ENCODE measurements around the gene OSBPL9.
A peak's percentile ranks its signal among the peaks of the same experiment; 100 is the strongest.

The OSBPL9 gene

DNA sequence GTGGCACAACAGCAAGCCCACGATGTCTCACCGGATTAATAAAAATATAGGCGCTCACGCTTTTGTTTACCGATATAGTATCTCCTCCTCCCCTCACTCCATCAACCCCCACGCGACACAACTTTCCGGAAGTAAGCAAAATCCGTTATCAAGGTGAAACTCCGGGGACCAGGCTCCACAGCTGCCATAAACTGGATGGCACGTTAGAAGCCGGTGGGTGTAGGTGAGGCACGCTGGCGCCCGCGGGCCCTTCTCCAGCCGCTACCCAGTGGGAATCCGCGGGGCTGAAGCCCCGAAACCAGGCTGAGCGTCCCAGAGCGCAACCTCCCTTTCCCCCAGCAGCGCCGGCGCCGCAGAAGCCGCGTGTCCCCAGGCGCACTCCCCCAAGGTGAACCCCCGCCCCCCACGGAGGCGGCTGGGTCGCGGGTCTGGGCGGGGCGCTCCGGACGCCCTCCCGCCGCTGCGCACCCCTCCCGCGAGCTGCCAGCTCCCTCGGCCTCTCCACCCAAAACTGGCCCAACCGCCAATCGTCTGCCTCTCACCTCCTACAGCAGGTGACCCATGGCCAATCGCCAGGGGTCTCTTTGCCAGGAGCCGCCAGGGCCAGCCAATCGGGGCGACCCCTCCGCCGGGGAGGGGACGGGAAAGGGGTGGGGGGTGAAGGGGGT, 112.4 kb downstream of the OSBPL9 start (continued):
- TF ChIP-seq GLIS2 (tag by site-specific recombination; IDR thresholded peaks at IDR 0.05) (peak; percentile 95), ZNF747 (tag by site-specific recombination; IDR thresholded peaks at IDR 0.05) (no peak), MYNN (tag by site-specific recombination; IDR thresholded peaks at IDR 0.05; ENCODE audit: borderline replicate concordance) (peak; percentile 40; the same call in 1 of the 2 replicates), ZNF561 (tag by site-specific recombination; IDR thresholded peaks at IDR 0.05; ENCODE audit: borderline replicate concordance) (peak; percentile 46; the same call in 1 of the 2 replicates), ZNF175 (tag by site-specific recombination; IDR thresholded peaks at IDR 0.05) (no peak), BCL11B (tag by site-specific recombination; IDR thresholded peaks at IDR 0.05; ENCODE audit: low read depth) (peak; percentile 20; the same call in 1 of the 2 replicates), GLI2 (tag by site-specific recombination; IDR thresholded peaks at IDR 0.05; ENCODE audit: borderline replicate concordance, low read depth) (no peak)
- TF ChIP-seq, protein P1, sequence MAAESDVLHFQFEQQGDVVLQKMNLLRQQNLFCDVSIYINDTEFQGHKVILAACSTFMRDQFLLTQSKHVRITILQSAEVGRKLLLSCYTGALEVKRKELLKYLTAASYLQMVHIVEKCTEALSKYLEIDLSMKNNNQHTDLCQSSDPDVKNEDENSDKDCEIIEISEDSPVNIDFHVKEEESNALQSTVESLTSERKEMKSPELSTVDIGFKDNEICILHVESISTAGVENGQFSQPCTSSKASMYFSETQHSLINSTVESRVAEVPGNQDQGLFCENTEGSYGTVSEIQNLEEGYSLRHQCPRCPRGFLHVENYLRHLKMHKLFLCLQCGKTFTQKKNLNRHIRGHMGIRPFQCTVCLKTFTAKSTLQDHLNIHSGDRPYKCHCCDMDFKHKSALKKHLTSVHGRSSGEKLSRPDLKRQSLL (tag by site-specific recombination; IDR thresholded peaks at IDR 0.05) = 0 out of 2 replicates have a peak, but pooled peaks have one; percentile 22
- TF ChIP-seq, protein P2, sequence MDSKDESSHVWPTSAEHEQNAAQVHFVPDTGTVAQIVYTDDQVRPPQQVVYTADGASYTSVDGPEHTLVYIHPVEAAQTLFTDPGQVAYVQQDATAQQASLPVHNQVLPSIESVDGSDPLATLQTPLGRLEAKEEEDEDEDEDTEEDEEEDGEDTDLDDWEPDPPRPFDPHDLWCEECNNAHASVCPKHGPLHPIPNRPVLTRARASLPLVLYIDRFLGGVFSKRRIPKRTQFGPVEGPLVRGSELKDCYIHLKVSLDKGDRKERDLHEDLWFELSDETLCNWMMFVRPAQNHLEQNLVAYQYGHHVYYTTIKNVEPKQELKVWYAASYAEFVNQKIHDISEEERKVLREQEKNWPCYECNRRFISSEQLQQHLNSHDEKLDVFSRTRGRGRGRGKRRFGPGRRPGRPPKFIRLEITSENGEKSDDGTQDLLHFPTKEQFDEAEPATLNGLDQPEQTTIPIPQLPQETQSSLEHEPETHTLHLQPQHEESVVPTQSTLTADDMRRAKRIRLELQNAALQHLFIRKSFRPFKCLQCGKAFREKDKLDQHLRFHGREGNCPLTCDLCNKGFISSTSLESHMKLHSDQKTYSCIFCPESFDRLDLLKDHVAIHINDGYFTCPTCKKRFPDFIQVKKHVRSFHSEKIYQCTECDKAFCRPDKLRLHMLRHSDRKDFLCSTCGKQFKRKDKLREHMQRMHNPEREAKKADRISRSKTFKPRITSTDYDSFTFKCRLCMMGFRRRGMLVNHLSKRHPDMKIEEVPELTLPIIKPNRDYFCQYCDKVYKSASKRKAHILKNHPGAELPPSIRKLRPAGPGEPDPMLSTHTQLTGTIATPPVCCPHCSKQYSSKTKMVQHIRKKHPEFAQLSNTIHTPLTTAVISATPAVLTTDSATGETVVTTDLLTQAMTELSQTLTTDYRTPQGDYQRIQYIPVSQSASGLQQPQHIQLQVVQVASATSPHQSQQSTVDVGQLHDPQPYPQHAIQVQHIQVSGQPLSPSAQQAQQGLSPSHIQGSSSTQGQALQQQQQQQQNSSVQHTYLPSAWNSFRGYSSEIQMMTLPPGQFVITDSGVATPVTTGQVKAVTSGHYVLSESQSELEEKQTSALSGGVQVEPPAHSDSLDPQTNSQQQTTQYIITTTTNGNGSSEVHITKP (tag by site-specific recombination; IDR thresholded peaks at IDR 0.05) = peak; percentile 85

DNA sequence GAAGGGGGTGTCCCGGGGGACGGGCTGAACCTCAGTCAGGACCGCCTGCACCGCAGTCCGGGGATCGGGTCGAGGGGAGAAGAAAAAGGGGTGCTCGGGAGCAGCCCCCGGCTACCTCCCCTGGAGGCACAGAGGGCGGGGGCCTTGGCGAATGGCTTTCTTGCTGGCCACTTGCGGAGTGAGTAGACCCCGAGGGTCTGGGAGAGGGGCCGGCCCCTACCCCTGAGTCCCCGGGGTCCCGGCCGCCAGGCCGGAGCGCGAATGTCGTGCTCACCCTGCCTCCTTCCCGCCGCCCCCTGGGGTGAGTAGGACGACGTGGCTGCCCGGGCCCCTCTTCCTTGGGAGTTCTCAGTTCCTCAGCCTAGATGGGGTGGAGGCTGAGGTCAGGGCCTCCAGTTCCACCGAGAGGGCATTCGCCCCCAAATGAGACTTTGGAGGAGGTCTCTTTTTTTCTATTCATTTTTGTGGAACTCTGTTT, 113.0 kb downstream of the OSBPL9 start:
- Histone ChIP-seq H3K4me1 (ENCODE audit: control insufficient read depth, insufficient read depth, low read length) (peaks cover 21% of the 10 kb centered on the region), H3K36me3 (ENCODE audit: control insufficient read depth in 2 of 2, insufficient read depth in 1 of 2, low read length in 2 of 2) (no peaks in the 10 kb centered on the region), H3K4me3 (ENCODE audit: low read depth, low read length) (peak overlapping the region; percentile 91), H3K9me3 (ENCODE audit: control insufficient read depth, insufficient read depth, low read depth, low read length) (no peaks in the 10 kb centered on the region), H3K27ac (ENCODE audit: extremely low read depth, low read depth, low read length) (peak overlapping the region; percentile 83)
- CTCF ChIA-PET = interaction anchor here (1.0 to 1.9 kb wide), 3 partner anchors 9 to 39 kb away, joined by 4 to 8 read pairs (median 7); no protein-coding TSS in a partner anchor
- POLR2A ChIA-PET = interaction anchor here (0.6 to 1.8 kb wide), 4 partner anchors 16 to 760 kb away, joined by 3 to 6 read pairs (median 4); partner anchors contain the start of gene CDKN2C
- TF ChIP-seq, protein P3, sequence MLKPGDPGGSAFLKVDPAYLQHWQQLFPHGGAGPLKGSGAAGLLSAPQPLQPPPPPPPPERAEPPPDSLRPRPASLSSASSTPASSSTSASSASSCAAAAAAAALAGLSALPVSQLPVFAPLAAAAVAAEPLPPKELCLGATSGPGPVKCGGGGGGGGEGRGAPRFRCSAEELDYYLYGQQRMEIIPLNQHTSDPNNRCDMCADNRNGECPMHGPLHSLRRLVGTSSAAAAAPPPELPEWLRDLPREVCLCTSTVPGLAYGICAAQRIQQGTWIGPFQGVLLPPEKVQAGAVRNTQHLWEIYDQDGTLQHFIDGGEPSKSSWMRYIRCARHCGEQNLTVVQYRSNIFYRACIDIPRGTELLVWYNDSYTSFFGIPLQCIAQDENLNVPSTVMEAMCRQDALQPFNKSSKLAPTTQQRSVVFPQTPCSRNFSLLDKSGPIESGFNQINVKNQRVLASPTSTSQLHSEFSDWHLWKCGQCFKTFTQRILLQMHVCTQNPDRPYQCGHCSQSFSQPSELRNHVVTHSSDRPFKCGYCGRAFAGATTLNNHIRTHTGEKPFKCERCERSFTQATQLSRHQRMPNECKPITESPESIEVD (tag by site-specific recombination; IDR thresholded peaks at IDR 0.05) = no peak
- TF ChIP-seq, protein P4, sequence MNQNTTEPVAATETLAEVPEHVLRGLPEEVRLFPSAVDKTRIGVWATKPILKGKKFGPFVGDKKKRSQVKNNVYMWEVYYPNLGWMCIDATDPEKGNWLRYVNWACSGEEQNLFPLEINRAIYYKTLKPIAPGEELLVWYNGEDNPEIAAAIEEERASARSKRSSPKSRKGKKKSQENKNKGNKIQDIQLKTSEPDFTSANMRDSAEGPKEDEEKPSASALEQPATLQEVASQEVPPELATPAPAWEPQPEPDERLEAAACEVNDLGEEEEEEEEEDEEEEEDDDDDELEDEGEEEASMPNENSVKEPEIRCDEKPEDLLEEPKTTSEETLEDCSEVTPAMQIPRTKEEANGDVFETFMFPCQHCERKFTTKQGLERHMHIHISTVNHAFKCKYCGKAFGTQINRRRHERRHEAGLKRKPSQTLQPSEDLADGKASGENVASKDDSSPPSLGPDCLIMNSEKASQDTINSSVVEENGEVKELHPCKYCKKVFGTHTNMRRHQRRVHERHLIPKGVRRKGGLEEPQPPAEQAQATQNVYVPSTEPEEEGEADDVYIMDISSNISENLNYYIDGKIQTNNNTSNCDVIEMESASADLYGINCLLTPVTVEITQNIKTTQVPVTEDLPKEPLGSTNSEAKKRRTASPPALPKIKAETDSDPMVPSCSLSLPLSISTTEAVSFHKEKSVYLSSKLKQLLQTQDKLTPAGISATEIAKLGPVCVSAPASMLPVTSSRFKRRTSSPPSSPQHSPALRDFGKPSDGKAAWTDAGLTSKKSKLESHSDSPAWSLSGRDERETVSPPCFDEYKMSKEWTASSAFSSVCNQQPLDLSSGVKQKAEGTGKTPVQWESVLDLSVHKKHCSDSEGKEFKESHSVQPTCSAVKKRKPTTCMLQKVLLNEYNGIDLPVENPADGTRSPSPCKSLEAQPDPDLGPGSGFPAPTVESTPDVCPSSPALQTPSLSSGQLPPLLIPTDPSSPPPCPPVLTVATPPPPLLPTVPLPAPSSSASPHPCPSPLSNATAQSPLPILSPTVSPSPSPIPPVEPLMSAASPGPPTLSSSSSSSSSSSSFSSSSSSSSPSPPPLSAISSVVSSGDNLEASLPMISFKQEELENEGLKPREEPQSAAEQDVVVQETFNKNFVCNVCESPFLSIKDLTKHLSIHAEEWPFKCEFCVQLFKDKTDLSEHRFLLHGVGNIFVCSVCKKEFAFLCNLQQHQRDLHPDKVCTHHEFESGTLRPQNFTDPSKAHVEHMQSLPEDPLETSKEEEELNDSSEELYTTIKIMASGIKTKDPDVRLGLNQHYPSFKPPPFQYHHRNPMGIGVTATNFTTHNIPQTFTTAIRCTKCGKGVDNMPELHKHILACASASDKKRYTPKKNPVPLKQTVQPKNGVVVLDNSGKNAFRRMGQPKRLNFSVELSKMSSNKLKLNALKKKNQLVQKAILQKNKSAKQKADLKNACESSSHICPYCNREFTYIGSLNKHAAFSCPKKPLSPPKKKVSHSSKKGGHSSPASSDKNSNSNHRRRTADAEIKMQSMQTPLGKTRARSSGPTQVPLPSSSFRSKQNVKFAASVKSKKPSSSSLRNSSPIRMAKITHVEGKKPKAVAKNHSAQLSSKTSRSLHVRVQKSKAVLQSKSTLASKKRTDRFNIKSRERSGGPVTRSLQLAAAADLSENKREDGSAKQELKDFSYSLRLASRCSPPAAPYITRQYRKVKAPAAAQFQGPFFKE (tag by site-specific recombination; IDR thresholded peaks at IDR 0.05; ENCODE audit: borderline replicate concordance) = no peak
- TF ChIP-seq MEIS1 (CRISPR knock-in tag; IDR thresholded peaks at IDR 0.05; ENCODE audit: borderline replicate concordance) = no peak
- TF ChIP-seq ZBTB20 (tag by site-specific recombination; IDR thresholded peaks at IDR 0.05) = peak; percentile 63; the same call in 1 of the 2 replicates
- TF ChIP-seq ZNF626 (tag by site-specific recombination; IDR thresholded peaks at IDR 0.05) = no peak
- TF ChIP-seq ZNF248 (tag by site-specific recombination; IDR thresholded peaks at IDR 0.05) = no peak
- TF ChIP-seq ZNF354C (tag by site-specific recombination; IDR thresholded peaks at IDR 0.05; ENCODE audit: borderline replicate concordance, low read depth) = no peak
- no peak for TF ChIP-seq GFI1B (tag by site-specific recombination; IDR thresholded peaks at IDR 0.05)
- no peak for TF ChIP-seq EGR2 (tag by site-specific recombination; IDR thresholded peaks at IDR 0.05; ENCODE audit: low read depth)

Measured in HEK293 (cell line).